ENCODE results near the gene FAM78B.

DNA sequence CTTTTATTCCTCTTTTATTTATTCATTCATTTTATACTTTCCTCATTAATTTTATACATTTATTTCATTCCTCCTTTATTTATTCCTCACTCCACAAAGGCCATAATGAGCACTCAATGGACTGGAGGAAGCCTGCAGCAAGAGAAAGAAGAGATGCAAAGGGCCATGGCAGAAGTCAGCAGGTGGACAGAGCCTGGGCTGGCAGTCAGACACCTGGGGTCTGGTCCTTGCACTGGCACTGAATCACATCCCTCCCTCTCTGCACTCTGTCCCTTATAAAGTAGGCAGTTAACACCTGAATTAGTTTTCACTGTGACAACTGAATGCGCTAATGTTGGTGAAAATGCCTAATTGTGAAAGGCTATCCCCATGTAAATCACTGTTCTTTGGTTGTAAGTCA, 38.6 kb downstream of the FAM78B start:
- TF ChIP-seq POLR2A (IDR thresholded peaks at IDR 0.05; ENCODE audit: low read depth, low read length) (no peak), POLR2AphosphoS5 (IDR thresholded peaks at IDR 0.05; ENCODE audit: low read depth, low read length) (no peak)
